DMS114 treated with DMSO at 0.1 percent for 48 hours (cell line): ENCODE data around the gene RPP25L.
"Not testable (repeated sequence)": the region's sequence is repeated elsewhere in the genome, so short reads cannot be mapped to it uniquely, and the experiment has no call there.

Experiments used
- DNase-seq: peaks from one replicate; lab custom pipeline; 2025; ENCODE audit not compliant: unreplicated experiment; lab: John Stamatoyannopoulos, UW

Gene RPP25L, protein sequence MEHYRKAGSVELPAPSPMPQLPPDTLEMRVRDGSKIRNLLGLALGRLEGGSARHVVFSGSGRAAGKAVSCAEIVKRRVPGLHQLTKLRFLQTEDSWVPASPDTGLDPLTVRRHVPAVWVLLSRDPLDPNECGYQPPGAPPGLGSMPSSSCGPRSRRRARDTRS

DNA sequence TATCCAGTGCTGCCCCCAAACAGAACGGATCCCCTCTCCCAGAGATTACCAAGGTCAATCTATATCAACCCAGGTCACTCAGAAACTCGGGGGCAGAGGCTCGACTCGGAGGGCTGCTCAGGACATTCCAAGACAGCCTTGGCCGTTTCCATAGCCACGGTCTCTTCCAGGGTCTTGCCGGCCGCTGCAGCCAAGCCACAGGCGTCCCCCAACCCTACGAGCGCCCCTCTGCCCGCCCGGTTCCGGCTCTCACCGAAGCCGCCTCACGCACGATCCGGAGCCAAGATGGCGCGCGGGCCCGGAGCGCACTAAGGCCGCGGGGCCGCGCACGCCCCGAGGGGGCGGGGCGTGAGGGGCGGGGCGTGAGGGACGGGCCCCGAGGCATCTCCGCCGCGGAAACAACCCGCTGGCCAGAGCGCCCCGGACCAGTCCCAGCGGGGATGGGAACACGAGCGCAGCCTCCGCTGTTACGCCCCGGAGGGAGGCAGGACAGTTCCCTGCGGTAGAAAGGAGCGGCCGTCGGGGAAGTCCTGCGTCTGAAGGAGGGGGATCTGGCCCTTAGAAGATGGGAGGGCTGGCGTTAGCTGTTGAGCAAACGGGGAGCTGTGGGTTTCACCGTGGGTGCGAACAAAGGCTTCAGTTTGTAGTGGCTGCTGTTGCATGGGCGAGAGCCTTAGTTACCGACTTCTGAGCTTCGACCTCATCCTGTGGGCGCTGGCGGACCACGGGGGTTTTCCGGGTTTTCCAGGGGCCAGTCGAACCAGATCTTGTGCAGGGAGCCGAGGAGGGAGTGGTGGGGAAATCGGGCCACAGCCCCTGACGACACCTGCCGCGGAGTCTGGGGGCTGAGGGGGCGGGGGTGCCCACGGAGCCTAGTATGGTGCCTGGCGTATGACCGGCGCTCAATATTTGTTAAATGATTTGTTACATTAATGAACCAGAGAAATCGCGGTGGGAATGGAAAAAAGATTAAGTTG, at the start of gene RPP25L:
Gene RPP25L, minus strand, starts transcription at position 287 of the 977 bp plus-strand sequence. CDS start 801 bp downstream, outside the sequence.
- peak; percentile 32 for DNase-seq

DNA sequence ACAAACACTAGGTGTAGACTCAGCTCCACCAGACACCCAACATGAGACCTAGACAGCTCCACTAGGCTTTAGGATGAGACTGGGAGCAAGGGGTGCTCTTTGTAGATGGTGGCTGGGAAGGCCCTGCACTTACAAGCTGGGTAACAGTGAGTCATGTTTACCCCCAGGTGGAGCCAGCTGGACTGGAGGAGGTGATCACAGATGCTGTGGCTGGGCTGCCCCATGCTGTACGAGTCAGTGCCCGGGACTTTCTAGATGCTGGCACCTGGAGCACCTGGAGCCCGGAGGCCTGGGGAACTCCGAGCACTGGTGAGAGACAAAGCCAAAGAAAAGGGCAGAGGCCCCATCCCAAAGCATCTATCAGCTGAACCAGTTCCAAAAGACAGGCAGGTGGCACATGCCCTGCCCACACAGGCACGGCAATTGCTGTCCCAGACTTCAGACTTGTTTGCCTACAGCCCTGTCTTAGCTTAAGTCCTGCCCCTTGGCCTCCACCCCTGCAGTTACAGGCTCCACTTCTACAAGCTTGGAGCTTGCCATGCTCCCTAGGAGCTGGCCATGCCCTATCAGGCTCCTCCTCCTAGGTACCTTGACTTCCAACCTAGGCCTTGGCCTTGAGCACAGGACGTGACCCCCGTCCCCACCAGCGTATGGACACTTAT, 47.8 kb upstream of the RPP25L start:
- no peak for DNase-seq

DNA sequence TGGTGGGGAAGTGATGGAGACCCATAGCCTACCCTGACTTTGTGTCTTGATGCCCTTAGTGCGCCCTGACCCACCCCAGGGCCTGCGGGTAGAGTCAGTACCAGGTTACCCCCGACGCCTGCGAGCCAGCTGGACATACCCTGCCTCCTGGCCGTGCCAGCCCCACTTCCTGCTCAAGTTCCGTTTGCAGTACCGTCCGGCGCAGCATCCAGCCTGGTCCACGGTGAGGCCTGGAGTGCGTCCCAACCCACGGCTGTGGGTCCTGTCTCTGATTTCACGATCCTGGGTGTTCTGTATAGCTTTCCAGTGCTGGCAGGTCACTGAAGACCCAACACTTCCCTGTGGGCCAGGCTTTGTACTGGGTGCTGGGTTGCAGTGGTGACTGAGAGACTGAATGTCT, 46.6 kb upstream of the RPP25L start:
- DNase-seq, result no peak

DNA sequence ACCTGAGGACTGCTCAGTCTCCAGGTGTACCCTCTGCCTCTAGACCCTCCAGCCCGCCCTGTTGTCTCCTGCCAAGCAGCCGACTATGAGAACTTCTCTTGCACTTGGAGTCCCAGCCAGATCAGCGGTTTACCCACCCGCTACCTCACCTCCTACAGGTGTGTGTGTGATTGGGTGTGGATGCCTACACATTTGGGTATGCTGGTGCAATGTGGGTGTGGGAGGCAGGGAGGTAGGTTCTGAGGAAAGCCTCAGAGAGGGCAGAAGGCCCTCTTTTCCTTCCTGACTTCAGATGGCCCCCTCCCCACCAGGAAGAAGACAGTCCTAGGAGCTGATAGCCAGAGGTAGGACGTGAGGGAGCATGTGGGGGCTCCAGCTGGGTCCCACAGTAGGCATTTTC, 45.1 kb upstream of the RPP25L start:
- DNase-seq, result no peak

DNA sequence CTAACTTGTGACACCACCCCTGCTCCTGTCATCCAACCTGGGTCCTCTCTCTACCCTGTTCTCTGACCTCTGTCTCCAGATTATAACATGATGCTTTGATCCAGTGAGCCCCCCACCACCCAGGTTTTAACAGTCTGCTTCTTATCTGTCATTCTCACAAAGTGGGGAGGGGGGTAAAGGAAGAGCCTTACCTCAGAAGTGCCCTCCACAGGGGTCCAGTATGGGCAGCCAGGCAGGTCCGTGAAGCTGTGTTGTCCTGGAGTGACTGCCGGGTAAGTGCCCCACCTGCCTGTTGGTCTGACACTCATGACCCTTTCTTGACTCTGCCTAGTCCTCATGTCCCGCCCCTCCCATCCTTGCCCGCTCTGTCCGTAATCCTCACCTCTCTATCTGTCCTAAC, 43.5 kb upstream of the RPP25L start:
- DNase-seq, result no peak

DNA sequence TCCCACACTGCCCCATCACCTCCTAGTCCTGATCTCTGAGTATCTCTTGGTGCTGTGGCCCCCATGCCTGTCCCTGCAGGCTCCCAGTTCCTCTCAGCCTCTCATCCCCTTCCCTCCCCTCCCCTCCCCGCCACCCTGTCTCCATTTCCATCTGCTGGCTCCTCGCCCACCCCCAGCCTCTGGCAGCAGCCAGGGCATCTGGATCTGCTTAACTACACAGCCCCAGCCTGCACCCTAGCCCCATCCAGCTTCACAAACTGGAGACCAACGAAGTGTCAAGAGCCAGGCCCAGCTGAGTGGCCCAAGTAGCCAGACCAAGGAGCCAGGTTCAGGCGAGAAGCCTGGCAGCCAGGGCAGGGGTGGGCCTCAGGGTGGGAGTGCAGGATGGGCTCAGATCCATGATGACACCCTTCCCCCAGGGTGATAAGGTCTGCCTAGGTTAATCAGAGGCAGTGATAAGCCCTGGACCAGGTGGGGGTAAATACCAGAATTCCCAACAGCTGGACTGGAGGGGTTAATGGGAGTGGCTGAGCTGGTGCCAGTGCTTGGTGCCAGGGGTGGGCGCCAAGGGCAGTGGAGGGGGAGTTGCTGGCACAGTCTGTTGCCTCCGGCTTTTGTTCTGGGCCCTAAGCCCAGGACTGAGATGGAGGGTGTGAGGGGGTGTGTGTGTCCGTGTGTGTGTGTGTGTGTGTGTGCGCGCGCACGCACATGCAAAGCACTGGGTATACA, 42.6 kb upstream of the RPP25L start:
- DNase-seq, result no peak

DNA sequence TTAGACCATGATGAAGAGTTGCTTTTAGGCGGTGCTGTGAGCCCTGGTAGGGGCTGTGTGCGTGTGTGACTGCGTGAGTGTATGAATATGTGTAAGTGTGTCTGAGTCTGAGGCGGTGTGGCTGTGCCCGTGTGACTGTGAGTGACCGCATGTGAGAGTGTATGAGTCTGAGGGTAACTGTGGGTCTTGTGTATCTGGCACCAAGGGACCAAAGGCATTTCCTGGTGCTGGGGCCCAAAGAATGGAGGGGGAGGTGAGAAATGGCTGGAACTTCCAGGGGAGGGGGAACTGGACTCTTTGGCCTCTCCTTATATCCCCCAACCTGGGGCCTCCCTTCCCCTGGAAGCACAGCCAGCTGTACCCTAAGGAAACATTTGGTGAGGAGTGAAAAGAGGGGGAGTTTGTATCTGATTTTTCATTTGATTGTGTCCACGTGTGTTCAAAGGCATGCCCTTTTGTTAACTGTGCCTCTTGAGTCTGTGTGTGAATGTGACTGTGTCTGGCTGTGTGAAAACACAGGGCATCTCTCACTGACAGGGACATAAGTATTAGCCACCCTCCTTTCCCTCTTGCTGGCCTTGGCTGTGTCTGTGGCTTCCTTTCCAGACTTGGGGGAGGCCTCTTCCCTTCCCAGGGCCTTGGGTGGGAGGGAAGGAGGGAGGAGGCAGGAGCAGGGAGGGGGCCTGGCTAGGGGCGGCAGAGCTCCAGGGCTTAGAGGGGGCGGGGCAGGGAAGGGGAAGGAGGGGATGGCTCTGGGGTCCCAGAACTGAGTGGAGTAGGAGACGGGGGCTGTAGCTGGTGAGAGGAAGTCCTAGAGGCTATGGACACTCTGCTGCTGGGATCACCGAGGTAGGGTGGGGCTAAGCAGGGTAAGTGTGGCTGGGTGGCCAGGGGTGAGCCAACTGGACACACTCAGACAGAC, 41.5 kb upstream of the RPP25L start:
- DNase-seq, result no peak

DNA sequence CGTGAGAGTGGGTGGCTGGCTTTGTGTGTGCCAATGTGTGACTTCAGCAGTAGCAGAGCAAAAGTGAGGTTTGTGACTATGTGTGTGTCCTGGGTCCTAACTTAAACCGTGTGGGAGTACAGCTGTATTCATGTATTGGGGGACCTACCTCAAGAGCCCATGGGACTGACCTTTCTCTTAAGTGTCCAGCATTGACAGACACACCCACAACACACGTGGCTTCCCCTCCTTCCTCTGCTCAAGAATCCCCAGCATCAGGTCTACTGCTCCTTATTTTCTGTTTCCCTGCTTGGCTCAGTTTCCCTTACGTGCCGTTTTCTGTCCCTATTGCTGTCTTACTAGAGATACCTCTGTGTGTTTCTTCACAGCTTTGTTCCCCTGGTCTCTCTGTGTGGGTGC, 40.7 kb upstream of the RPP25L start:
- DNase-seq, result no peak

DNA sequence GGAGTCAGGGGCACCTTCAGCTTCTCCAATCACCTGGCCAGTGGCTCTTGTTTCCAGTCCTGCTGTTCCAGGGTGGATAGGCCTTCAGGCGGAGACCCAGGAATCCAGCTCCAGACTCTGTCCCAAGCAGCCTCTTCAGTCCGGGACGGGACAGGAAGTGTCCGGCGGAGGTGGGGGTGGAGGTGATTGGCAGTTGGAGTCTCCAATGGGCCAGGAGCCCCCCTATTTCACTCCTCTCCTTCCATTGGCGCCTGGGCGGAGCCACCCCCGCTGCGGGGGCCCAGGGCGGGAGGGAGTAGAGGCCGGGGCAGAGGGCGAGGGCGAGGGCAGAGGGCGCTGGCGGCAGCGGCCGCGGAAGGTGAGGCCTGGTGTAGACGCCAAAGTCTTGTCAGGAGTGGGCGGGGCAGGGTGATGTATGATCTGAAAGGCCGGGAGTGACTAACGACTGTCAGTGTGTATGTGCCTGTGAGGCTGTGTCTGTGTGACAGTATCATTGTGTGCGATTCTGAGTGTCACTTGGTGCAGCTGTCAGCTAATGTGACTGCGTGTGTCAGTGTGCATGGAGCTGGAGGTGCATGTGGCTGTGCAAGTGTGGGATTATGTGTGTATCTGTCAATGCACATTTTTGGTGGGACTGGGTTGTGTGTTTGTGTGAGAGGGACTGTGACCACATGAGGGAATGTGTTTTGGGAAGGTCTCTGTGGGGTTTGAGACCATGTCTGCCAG, 40.1 kb upstream of the RPP25L start, which contains the start of gene IL11RA:
Gene IL11RA, plus strand, starts transcription at position 310 of the 726 bp plus-strand sequence. CDS start 3,033 bp downstream, outside the sequence.
- peak; percentile 33 for DNase-seq

DNA sequence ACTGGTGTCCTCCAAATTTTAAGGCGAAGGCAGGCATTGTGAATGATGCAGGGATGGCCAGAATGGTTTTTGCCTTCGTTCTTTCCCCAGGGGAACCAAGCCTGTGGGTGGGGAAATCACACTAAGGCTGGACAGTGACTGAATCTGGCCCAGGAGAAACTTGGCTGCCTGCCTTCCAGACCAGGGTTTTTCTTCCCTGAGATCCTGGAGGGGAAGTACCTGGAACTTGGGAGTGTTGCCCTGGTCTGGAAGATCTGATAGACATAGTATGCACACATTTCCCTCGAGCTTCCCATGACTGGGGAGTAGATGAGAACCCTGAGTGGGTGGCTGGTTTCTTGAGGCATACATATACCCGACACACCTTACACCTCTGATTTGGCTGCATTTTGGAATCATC, 39.4 kb upstream of the RPP25L start:
- no peak for DNase-seq

DNA sequence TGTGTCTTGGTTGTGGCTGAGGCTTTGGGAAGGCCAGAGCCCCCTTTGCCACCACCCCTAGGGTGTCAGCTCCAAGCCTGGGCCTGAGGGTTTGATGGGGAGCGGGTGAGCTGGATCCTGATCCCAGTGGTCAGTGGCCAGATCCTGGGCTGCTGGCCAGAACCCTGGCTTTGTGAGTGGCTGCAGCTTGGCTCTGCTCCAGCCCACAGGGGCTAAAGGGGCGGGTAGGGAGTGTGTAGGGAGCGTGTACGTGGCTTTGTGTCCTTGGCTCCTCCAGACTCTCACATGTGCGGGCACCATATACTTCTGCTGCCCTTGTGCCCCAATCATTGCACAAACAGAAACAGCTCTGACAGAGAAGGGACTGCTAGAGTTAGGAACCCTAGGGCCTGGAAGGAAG, 38.9 kb upstream of the RPP25L start:
- no peak for DNase-seq

DNA sequence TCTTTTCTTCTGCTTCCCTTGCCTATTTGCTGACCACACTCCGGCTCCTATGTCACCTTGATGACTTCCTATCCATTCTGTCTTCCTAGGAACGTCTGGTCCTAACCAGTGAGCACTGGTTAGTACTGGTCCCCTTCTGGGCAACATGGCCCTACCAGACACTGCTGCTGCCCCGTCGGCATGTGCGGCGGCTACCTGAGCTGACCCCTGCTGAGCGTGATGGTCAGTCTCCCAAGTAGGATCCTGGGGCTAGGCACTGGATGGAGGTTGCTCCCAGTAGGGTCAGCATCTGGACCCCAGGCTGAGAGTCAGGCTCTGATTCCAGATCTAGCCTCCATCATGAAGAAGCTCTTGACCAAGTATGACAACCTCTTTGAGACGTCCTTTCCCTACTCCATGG, 36.8 kb upstream of the RPP25L start:
- no peak for DNase-seq

DNA sequence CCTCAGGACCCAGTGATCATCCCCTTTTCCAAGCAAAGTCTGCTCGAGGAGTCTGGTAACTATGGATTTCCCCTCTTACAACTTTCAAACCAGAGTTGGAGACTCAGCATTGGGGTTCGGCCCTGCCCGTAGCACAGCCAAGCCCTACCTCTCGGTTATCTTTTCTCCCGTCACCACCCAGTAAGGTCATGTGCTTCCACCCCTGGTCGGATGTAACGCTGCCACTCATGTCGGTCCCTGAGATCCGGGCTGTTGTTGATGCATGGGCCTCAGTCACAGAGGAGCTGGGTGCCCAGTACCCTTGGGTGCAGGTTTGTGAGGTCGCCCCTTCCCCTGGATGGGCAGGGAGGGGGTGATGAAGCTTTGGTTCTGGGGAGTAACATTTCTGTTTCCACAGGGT, 35.8 kb upstream of the RPP25L start:
- no peak for DNase-seq

DNA sequence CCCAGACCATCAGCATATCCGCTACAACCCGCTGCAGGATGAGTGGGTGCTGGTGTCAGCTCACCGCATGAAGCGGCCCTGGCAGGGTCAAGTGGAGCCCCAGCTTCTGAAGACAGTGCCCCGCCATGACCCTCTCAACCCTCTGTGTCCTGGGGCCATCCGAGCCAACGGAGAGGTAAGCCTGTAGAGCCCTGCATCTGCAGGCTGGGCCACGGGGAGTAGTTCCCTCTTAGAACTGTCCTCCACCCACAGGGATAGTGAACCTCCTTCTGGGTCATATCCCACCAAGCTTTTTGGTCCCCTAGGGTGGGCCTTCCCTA, 35.1 kb upstream of the RPP25L start:
- DNase-seq, result no peak

DNA sequence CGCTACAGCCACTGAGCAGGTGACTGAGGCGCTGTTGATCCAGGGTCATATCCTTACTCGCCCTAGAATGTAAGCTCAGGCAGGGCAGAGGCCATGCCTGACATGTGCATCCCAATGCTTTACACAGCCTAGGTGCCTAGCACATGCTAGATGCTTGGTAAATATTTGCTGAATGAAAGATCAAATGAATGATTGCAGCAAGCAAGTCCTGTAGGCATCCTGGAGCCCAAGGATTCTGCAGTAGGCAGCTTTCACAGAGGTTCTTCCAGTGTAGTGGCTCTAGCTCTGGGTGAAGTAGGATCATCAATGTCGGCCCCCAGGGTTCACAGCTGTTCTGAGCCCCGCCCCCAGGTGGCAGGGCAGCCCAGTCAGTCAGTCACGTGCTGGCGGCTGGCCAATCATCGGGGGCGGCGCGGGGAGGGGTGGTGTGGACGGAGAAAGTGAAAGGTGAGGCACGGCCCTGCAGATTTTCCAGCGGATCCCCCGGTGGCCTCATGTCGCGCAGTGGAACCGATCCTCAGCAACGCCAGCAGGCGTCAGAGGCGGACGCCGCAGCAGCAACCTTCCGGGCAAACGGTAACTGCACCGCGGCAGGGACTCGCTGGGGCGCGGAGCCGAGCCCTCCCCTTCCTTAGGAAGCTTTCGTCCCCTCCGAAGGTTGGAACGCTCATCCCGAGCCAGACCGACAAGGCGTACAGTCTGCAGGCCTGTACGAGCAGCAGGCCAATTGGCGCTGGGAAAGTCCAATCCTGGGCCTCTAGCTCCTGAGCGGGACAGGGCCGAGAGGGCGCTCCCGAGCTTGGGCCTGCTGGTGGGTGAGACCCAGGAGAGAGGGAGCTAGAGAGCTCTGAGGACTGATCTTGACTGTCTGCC, 34.5 kb upstream of the RPP25L start, which contains the start of gene GALT:
Gene GALT, plus strand, starts transcription at position 465 of the 873 bp plus-strand sequence. Its CDS starts 30 bp downstream, at position 495.
- peak; percentile 66 for DNase-seq

DNA sequence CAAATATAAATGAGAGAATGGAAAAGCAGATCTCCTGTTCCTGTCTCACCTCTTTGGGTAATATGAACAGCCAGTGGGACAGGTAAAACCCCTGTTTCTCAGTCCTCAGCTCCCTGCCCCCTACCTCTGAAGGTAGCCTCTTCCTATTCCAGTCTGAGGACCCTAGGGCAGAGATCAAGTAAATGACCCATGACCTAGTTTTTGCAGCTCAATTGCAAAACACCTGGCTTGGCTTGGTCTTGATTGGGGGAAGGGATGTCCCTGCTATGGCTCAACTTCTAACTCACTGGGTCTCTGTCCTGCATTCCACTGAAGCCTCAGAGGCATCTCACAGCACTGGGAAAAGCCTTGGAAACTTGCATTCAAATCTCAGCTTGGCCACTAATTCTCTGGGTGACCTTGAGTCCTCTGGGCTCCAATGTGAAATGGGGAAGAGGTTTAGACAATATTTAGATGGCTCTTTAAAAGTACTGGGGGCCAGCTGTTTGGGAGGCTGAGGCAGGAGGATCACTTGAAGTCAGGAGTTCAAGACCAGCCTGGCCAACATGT, 32.9 kb upstream of the RPP25L start:
- no peak for DNase-seq

DNA sequence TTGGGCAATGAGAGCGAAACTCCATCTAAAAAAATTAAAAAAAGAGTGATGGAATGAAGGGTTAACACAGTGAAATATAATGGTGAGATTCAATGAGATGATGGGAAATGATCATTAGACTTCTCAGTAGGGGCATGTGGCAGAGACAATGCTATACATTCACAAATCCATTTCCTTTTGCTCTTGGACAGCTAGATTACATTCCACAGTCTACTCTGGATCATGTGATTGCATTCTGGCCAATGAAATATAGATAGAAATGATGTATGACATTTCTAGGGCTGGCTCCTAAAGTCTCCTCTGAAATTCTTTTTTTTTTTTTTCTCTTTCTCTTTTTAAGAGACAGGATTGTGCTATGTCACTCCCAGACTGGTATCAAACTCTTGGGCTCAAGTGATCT, 30.8 kb upstream of the RPP25L start:
- no peak for DNase-seq

DNA sequence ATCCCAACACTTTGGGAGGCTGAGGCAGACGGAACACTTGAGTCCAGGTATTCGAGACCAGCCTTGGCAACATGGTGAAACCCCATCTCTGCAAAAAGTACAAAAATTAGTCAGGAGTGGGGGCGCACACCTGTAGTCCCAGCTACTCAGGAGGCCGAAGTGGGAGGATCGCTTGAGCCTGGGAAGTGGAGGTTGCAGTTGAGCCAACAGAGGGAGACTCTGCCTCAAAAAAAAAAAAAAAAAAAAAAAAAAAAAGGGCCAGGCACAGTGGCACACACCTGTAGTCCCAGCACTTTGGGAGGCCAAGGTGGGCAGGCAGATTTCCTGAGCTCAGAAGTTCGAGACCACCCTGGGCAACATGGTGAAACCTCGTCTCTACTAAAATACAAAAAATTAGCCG, 27.4 kb upstream of the RPP25L start:
- not testable (repeated sequence) for DNase-seq
